GM12878 (cell line): ENCODE measurements around the gene EPN3. TPM values are rescaled to one million over a fixed set of nuclear protein-coding genes. Genes with fewer than 3 reads are reported as not detected.

Experiments used
- ATAC-seq: fragments of 200-7000 bp; cut with Tn5 transposase; 3 replicates; pipeline ENCODE4 v1.9.1; 2020; ENCODE audit warnings: mild to moderate bottlenecking, moderate library complexity
- BruUV-seq: library from RNA; stranded (reverse); fragments of 400-500 nt; replicated peaks from 2 replicates; lab custom pipeline; 2021; lab: Mats Ljungman, UMichigan
- CTCF ChIA-PET: fragments of 300-600 bp; sonication (Branson Sonifier 250); formaldehyde crosslinking; extraction: SDS; loops from one replicate; lab custom pipeline; 2021; ENCODE audit warnings: inconsistent platforms; lab: Yijun Ruan, JAX
- POLR2A ChIA-PET: fragments of 350-600 bp; formaldehyde crosslinking; extraction: SDS; loops from one replicate; lab custom pipeline; 2021; ENCODE audit warnings: inconsistent platforms; lab: Charles Lee
- RAD21 ChIA-PET: fragments of 300-600 bp; sonication (Branson Sonifier 250); formaldehyde crosslinking; loops from one replicate; lab custom pipeline; 2023; ENCODE audit warnings: antibody characterized with exemption; ENCODE audit not compliant: unreplicated experiment; lab: Charles Lee
- SMC1A ChIA-PET: fragments of 300-600 bp; sonication (Branson Sonifier 250); formaldehyde crosslinking; loops from one replicate; lab custom pipeline; 2023; ENCODE audit not compliant: unreplicated experiment, uncharacterized antibody; lab: Charles Lee
- DNase-seq: peaks from one replicate; pipeline ENCODE4 v3.0.0-alpha.2; 2011; ENCODE audit warnings: low read depth, low spot score
- FAIRE-seq: peaks from 3 replicates; lab custom pipeline; 2011; peaks lifted over from hg19 to GRCh38; lab: Jason Lieb, UNC
- H2AFZ ChIP-seq: 2 replicates; pipeline ENCODE4 v1.6.0; 2011; ENCODE audit warnings: low read depth, low read length, control low read depth; ENCODE audit not compliant: control insufficient read depth
- H3K27ac ChIP-seq: 2 replicates; pipeline ENCODE4 v1.5.1; 2011; ENCODE audit warnings: control low read depth; ENCODE audit not compliant: control insufficient read depth, insufficient read depth
- H3K27me3 ChIP-seq, 2 experiments: replicated peaks in 1 of 2; 2 replicates each; pipeline versions ENCODE4 v1.6.0 to v1.6.1; 2011; ENCODE audit warnings: low read length in 1 of 2; ENCODE audit not compliant: control insufficient read depth in 2 of 2, insufficient read depth in 2 of 2
- H3K36me3 ChIP-seq, 2 experiments: 2 replicates each; pipeline ENCODE4 v1.5.1; 2011; ENCODE audit warnings: low read length in 1 of 2; ENCODE audit not compliant: control insufficient read depth in 2 of 2, insufficient read depth in 2 of 2
- H3K4me1 ChIP-seq: 2 replicates; pipeline ENCODE4 v1.6.1; 2011; ENCODE audit warnings: mild to moderate bottlenecking, low read length, moderate library complexity, mixed read lengths; ENCODE audit not compliant: control insufficient read depth, insufficient read depth
- H3K4me2 ChIP-seq: 2 replicates; pipeline ENCODE4 v1.6.0; 2011; ENCODE audit warnings: control low read depth; ENCODE audit not compliant: control insufficient read depth, insufficient read depth
- H3K4me3 ChIP-seq: fragments of 200-600 bp; sonication (generic); 2 replicates; pipeline ENCODE4 v1.5.1; 2016
- H3K79me2 ChIP-seq: 2 replicates; pipeline ENCODE4 v1.6.0; 2011; ENCODE audit warnings: low read length; ENCODE audit not compliant: control insufficient read depth, insufficient read depth
- H3K9ac ChIP-seq: 2 replicates; pipeline ENCODE4 v1.8.0; 2011; ENCODE audit warnings: low read length, control low read depth, mixed read lengths; ENCODE audit not compliant: control insufficient read depth, insufficient read depth
- H3K9me3 ChIP-seq: replicated peaks from 3 replicates; pipeline ENCODE4 v1.5.1; 2011; ENCODE audit warnings: mild to moderate bottlenecking, low read length; ENCODE audit not compliant: control insufficient read depth, insufficient read depth
- H4K20me1 ChIP-seq: 2 replicates; pipeline ENCODE4 v1.6.0; 2011; ENCODE audit not compliant: control insufficient read depth, insufficient read depth
- BMI1 ChIP-seq: fragments of 450-650 bp; IDR thresholded peaks from 2 replicates; pipeline ENCODE4 v1.6.1; 2016; ENCODE audit warnings: mild to moderate bottlenecking, moderate library complexity, borderline replicate concordance
- CHD4 ChIP-seq: fragments of 200-600 bp; sonication (generic); IDR thresholded peaks from 2 replicates; pipeline ENCODE4 v1.6.1; 2016; ENCODE audit warnings: mild to moderate bottlenecking
- FOS ChIP-seq: IDR thresholded peaks from 3 replicates; pipeline ENCODE4 v1.6.1; 2011; ENCODE audit warnings: borderline replicate concordance; ENCODE audit not compliant: insufficient read length; ENCODE audit errors: extremely low read depth
- GATAD2B ChIP-seq: fragments of 450-650 bp; conservative IDR thresholded peaks from 2 replicates; pipeline ENCODE4 v1.6.1; 2017; ENCODE audit warnings: low read depth, mild to moderate bottlenecking, moderate library complexity
- MEF2B ChIP-seq: fragments of 450-650 bp; IDR thresholded peaks from 2 replicates; pipeline ENCODE4 v1.6.1; 2018; ENCODE audit warnings: mild to moderate bottlenecking, moderate library complexity; ENCODE audit not compliant: partially characterized antibody, poor library complexity, severe bottlenecking
- MXI1 ChIP-seq: fragments of 150-350 bp; IDR thresholded peaks from 2 replicates; pipeline ENCODE4 v1.6.1; 2011; ENCODE audit warnings: low read depth, mild to moderate bottlenecking, inconsistent platforms, low read length, improper control_type of control experiment
- MYC ChIP-seq: IDR thresholded peaks from 2 replicates; pipeline ENCODE4 v1.6.1; 2011; ENCODE audit warnings: mild to moderate bottlenecking, low read length, moderate library complexity, inconsistent platforms; ENCODE audit not compliant: insufficient read depth, insufficient replicate concordance, insufficient read length, severe bottlenecking
- PML ChIP-seq: IDR thresholded peaks from 2 replicates; pipeline ENCODE4 v1.6.1; 2012; ENCODE audit warnings: low read length, inconsistent platforms
- POLR2AphosphoS5 ChIP-seq: IDR thresholded peaks from 2 replicates; pipeline ENCODE4 v1.6.1; 2011; ENCODE audit warnings: mild to moderate bottlenecking, low read length, inconsistent platforms
- RB1 ChIP-seq: fragments of 450-650 bp; formaldehyde crosslinking; IDR thresholded peaks from 2 replicates; pipeline ENCODE4 v1.6.1; 2017; ENCODE audit warnings: mild to moderate bottlenecking, borderline replicate concordance
- RUNX3 ChIP-seq: IDR thresholded peaks from 2 replicates; pipeline ENCODE4 v1.6.1; 2012; ENCODE audit warnings: low read length, inconsistent platforms
- SIX5 ChIP-seq: IDR thresholded peaks from 2 replicates; pipeline ENCODE4 v1.6.1; 2011; ENCODE audit warnings: mild to moderate bottlenecking, low read depth, low read length, moderate library complexity; ENCODE audit not compliant: severe bottlenecking
- SMAD5 ChIP-seq: IDR thresholded peaks from 2 replicates; pipeline ENCODE4 v1.6.1; 2016; ENCODE audit warnings: antibody characterized with exemption, low read depth
- YBX1 ChIP-seq: fragments of 450-650 bp; IDR thresholded peaks from 2 replicates; pipeline ENCODE4 v1.6.1; 2016; ENCODE audit warnings: antibody characterized with exemption
- WGBS: methylation state at CpG from one replicate; pipeline ENCODE4 v1.1.6; 2016; ENCODE audit warnings: low lambda C conversion rate; ENCODE audit not compliant: insufficient replicate concordance, insufficient coverage; ENCODE audit errors: missing lambda C conversion rate; 5-methylcytosine and 5-hydroxymethylcytosine counted together
- in situ Hi-C: fragments of 300-500 bp; cut with MboI; formaldehyde crosslinking; loops from 9 replicates; pipeline ENCODE4 v1.14.3; 2018; ENCODE audit warnings: mixed read lengths
- intact Hi-C: fragments of 100-400 bp; cut with micrococcal nuclease; formaldehyde crosslinking; loops from one replicate; pipeline ENCODE4 v1.14.2; 2022; ENCODE audit not compliant: unreplicated experiment
- polyA plus RNA-seq, 11 experiments: library from polyadenylated mRNA; depleted of rRNA in 4 of 11; unstranded in 6 of 11; stranded (reverse) in 5 of 11; fragments of >200 nt; fragmentation: Nextera tagmentation in 4 of 11; fragmentation: Illumina TruSeq in 1 of 11; extraction: Ambion mirVana in 4 of 11; extraction: Trizol in 1 of 11; gene quantifications; 1 replicate in 1 of 11; 2 replicates in 10 of 11; pipeline versions ENCODE4 v1.2.1 to v1.2.3, GENCODE V29; 2011 to 2016; ENCODE audit warnings: inconsistent platforms in 2 of 11, missing spikeins in 2 of 11, low read depth in 1 of 11
- total RNA-seq, 4 experiments: library from RNA; depleted of rRNA in 3 of 4; stranded (reverse); fragments of >200 nt in 3 of 4; fragmentation: Illumina TruSeq in 1 of 4; extraction: Trizol in 1 of 4; gene quantifications; 2 replicates each; pipeline versions ENCODE4 v1.2.1 to v1.2.3, GENCODE V29; 2013 to 2021
- TF ChIP-seq, protein P1 (sequence below): fragments of 150-350 bp; IDR thresholded peaks from 2 replicates; pipeline ENCODE4 v1.6.1; 2014; ENCODE audit warnings: mild to moderate bottlenecking, low read depth, low read length

The EPN3 gene
- total and polyA plus RNA-seq, 10 of the 15 experiments (the other 5 are each of a cell fraction or from before 2014, with no cell fraction given): 0.04 to 0.07 TPM; not detected in 8

DNA sequence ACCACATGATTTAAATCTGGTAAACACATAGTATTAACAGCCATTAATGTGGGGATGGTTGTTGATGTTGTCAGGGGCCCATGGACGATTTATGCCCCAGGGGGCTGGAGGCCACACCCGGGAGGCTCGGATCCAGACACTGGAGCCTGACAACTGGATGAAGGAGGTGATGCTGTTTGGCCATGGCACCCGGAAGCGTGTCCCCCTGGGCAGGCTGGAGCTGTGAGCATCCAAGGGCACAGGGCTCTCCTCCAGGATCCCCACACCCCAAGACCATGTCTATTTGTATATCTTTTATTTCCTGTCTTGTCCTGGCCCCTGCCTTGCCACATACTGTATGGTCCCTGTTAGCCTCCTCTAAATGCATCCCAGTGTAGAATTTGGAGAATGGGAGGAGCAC is 49.3 kb upstream of the EPN3 start:
- POLR2A ChIA-PET: no interaction called here
- H3K9ac ChIP-seq: no peak overlapping the region
- no peak overlapping the region for H3K4me2 ChIP-seq

DNA sequence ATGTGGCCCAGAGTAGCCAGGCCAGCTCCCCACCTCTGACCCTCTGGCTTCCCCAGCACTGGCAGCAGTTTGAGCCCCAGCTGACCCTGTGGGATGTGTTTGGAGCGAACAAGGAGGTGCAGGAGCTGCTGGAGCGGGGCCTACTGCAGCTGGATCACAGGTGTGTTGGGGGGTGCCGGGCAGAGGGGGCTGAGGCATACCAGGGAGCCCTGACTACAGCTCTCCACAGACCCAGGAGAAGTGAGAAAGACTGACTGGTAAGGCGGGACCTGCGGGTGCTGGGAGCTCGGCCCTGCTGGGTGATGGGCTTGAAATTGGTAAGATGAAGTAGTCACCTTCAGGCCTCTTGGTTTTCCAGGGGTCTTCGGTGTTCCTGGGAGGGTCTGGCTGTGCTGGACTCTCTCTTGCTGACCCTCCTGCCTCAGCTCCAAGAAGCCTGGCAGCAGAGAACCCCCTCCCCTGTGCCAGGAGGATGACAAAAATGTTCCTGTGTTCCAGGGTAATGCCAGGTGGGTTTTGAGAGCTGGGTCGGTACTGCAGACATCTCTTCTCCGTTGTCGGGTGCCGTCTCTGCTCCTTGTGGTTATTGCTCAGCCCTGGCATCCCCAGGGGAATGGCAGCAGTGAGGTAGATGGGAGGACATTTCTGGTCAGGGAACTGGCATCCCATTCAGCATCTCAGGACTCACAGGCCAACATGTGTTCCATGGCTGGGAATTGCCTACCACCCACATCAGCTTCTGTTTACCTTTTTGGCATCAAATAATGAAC is 48.0 kb upstream of the EPN3 start:
- no peak overlapping the region for H3K9ac ChIP-seq
- H3K27me3 ChIP-seq: no peaks in the 10 kb centered on the region
- intact Hi-C loops (no loop called here), in situ Hi-C loops (loop anchor here (10.0 kb wide), 1 partner anchor 140 kb away; no protein-coding TSS in a partner anchor)
- peaks cover 0 to 10% of the 10 kb centered on the region in 2 experiments; a peak in 2 of 4 replicates for H3K36me3 ChIP-seq
- ATAC-seq (no peak), DNase-seq (no peak), FAIRE-seq (no peak)
- no peaks in the 10 kb centered on the region for H3K79me2 ChIP-seq
- CTCF ChIA-PET: interaction anchor here (0.5 to 4.4 kb wide), 16 partner anchors 9 to 369 kb away, joined by 3 to 23 read pairs (median 4); partner anchors contain the start of genes LRRC59 and XYLT2
- SMC1A ChIA-PET: interaction anchor here (1.3 to 2.5 kb wide), 7 partner anchors 9 to 210 kb away, joined by 3 to 10 read pairs (median 6); partner anchors contain the start of genes EPN3 and LRRC59
- RAD21 ChIA-PET: interaction anchor here (0.6 to 2.1 kb wide), 7 partner anchors 9 to 166 kb away, joined by 3 to 13 read pairs (median 4); no protein-coding TSS in a partner anchor
- no peak overlapping the region for H2AFZ ChIP-seq
- POLR2A ChIA-PET: interaction anchor here (0.7 kb wide), 1 partner anchor 777 kb away, joined by 7 read pairs; no protein-coding TSS in a partner anchor
- no peak overlapping the region for H3K27ac ChIP-seq
- no peaks in the 10 kb centered on the region for H4K20me1 ChIP-seq
- WGBS: 83% methylated on average over 11 of the region's 11 CpGs
- no peak overlapping the region for H3K4me3 ChIP-seq
- BruUV-seq: no TSS peak
- no peaks in the 10 kb centered on the region for H3K9me3 ChIP-seq
- no peaks in the 10 kb centered on the region for H3K4me1 ChIP-seq
- H3K4me2 ChIP-seq: no peak overlapping the region
- TF ChIP-seq GATAD2B: no peak
- TF ChIP-seq PML: no peak
- TF ChIP-seq FOS: no peak
- TF ChIP-seq POLR2AphosphoS5: no peak
- no peak for TF ChIP-seq MYC
- TF ChIP-seq YBX1: no peak
- no peak for TF ChIP-seq RB1
- TF ChIP-seq, protein P1, sequence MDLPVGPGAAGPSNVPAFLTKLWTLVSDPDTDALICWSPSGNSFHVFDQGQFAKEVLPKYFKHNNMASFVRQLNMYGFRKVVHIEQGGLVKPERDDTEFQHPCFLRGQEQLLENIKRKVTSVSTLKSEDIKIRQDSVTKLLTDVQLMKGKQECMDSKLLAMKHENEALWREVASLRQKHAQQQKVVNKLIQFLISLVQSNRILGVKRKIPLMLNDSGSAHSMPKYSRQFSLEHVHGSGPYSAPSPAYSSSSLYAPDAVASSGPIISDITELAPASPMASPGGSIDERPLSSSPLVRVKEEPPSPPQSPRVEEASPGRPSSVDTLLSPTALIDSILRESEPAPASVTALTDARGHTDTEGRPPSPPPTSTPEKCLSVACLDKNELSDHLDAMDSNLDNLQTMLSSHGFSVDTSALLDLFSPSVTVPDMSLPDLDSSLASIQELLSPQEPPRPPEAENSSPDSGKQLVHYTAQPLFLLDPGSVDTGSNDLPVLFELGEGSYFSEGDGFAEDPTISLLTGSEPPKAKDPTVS: no peak
- TF ChIP-seq SIX5: no peak
- no peak for TF ChIP-seq CHD4

More for the DNA sequence above, 49.3 kb upstream of the EPN3 start:
- in situ Hi-C loops (loop anchor here (10.0 kb wide), 1 partner anchor 142 kb away; no protein-coding TSS in a partner anchor), intact Hi-C loops (no loop called here)
- RAD21 ChIA-PET: interaction anchor here (0.8 to 2.1 kb wide), 8 partner anchors 10 to 213 kb away, joined by 3 to 13 read pairs (median 4); no protein-coding TSS in a partner anchor
- Histone ChIP-seq H3K79me2 (no peaks in the 10 kb centered on the region), H3K4me3 (no peak overlapping the region), H3K9me3 (no peaks in the 10 kb centered on the region), H2AFZ (no peak overlapping the region), H3K27me3 (no peaks in the 10 kb centered on the region), H3K4me1 (no peaks in the 10 kb centered on the region), H3K36me3 (peaks cover 0 to 10% of the 10 kb centered on the region in 2 experiments; a peak in 2 of 4 replicates), H4K20me1 (no peaks in the 10 kb centered on the region), H3K27ac (no peak overlapping the region)
- SMC1A ChIA-PET: interaction anchor here (0.6 to 2.6 kb wide), 10 partner anchors 10 to 212 kb away, joined by 3 to 10 read pairs (median 5); partner anchors contain the start of genes EPN3 and LRRC59
- TF ChIP-seq MXI1 (no peak), BMI1 (no peak), RUNX3 (no peak), MEF2B (no peak), SMAD5 (no peak)
- ATAC-seq (no peak), FAIRE-seq (no peak), DNase-seq (no peak)
- no TSS peak for BruUV-seq
- WGBS: 88% methylated on average over 5 of the region's 5 CpGs
- CTCF ChIA-PET: interaction anchor here (0.6 to 4.4 kb wide), 23 partner anchors 10 to 405 kb away, joined by 3 to 23 read pairs (median 4); no protein-coding TSS in a partner anchor
